Neuronal stem cell (in vitro differentiated cells): ENCODE results near the gene CCDC68.

Experiments
- DNase-seq: peaks from one replicate; pipeline ENCODE4 v3.0.0-alpha.2; 2013; ENCODE audit warnings: low spot score
- H2AFZ ChIP-seq: one replicate; pipeline ENCODE4 v1.6.1; 2013; ENCODE audit warnings: mild to moderate bottlenecking, low read length, inconsistent platforms
- H2AK5ac ChIP-seq: 2 replicates; pipeline ENCODE4 v1.6.1; 2013; ENCODE audit warnings: low read depth, mild to moderate bottlenecking, inconsistent platforms, low read length, moderate library complexity, mixed read lengths
- H2BK120ac ChIP-seq: 2 replicates; pipeline ENCODE4 v1.6.1; 2013; ENCODE audit warnings: low read depth, mild to moderate bottlenecking, inconsistent platforms, low read length, moderate library complexity, mixed read lengths
- H2BK12ac ChIP-seq: one replicate; pipeline ENCODE4 v1.6.1; 2013; ENCODE audit warnings: low read length, inconsistent platforms
- H2BK15ac ChIP-seq: 2 replicates; pipeline ENCODE4 v1.6.1; 2013; ENCODE audit warnings: mild to moderate bottlenecking, low read length, inconsistent platforms, mixed read lengths
- H2BK5ac ChIP-seq: one replicate; pipeline ENCODE4 v1.6.1; 2013; ENCODE audit warnings: inconsistent platforms, mild to moderate bottlenecking, low read length, moderate library complexity
- H3K14ac ChIP-seq: one replicate; pipeline ENCODE4 v1.6.1; 2013; ENCODE audit warnings: low read length, inconsistent platforms
- H3K18ac ChIP-seq: 2 replicates; pipeline ENCODE4 v1.6.1; 2013; ENCODE audit warnings: low read length, inconsistent platforms
- H3K23ac ChIP-seq: 2 replicates; pipeline ENCODE4 v1.6.1; 2013; ENCODE audit warnings: low read depth, mild to moderate bottlenecking, mixed read lengths, low read length, inconsistent platforms; ENCODE audit not compliant: poor library complexity
- H3K27ac ChIP-seq: replicated peaks from 3 replicates; pipeline ENCODE4 v1.5.1; 2013; ENCODE audit warnings: low read length, inconsistent platforms
- H3K27me3 ChIP-seq, 3 experiments: 2 replicates each; pipeline ENCODE4 v1.6.1; 2013; ENCODE audit warnings: low read length in 3 of 3, mild to moderate bottlenecking in 2 of 3, inconsistent platforms in 1 of 3, low read depth in 1 of 3, mixed read lengths in 1 of 3, moderate library complexity in 1 of 3; ENCODE audit not compliant: control insufficient read depth in 3 of 3, insufficient read depth in 3 of 3
- H3K36me3 ChIP-seq, 2 donors: replicated peaks in 1 of 2; 2 replicates each; pipeline ENCODE4 v1.6.1; 2013; ENCODE audit warnings: low read length in 2 of 2; ENCODE audit not compliant: control insufficient read depth in 2 of 2, insufficient read depth in 2 of 2
- H3K4ac ChIP-seq: 2 replicates; pipeline ENCODE4 v1.6.1; 2013; ENCODE audit warnings: inconsistent platforms, mild to moderate bottlenecking, low read length, moderate library complexity
- H3K4me1 ChIP-seq, 2 donors: 1 replicate in 1 of 2; 2 replicates in 1 of 2; pipeline ENCODE4 v1.6.1; 2013; ENCODE audit warnings: low read length in 2 of 2, low read depth in 1 of 2; ENCODE audit not compliant: control insufficient read depth in 2 of 2, insufficient read depth in 1 of 2
- H3K4me2 ChIP-seq: one replicate; pipeline ENCODE4 v1.6.1; 2013; ENCODE audit warnings: mild to moderate bottlenecking, low read length, inconsistent platforms; ENCODE audit not compliant: insufficient read depth, poor library complexity, severe bottlenecking
- H3K4me3 ChIP-seq, 2 donors: 2 replicates each; pipeline ENCODE4 v1.5.1; 2013; ENCODE audit warnings: low read length in 2 of 2, mild to moderate bottlenecking in 2 of 2, inconsistent platforms in 1 of 2, moderate library complexity in 1 of 2
- H3K79me1 ChIP-seq: one replicate; pipeline ENCODE4 v1.6.1; 2013; ENCODE audit warnings: low read depth, mild to moderate bottlenecking, inconsistent platforms, low read length, moderate library complexity
- H3K9ac ChIP-seq: one replicate; pipeline ENCODE4 v1.6.1; 2013; ENCODE audit warnings: mild to moderate bottlenecking, low read depth, low read length, inconsistent platforms; ENCODE audit not compliant: poor library complexity
- H3K9me3 ChIP-seq, 2 donors: replicated peaks in 1 of 2; 2 replicates each; pipeline versions ENCODE3 to v1.6.1; 2013; ENCODE audit warnings: low read length in 2 of 2, mild to moderate bottlenecking in 2 of 2, inconsistent platforms in 1 of 2, low read depth in 1 of 2, mixed read lengths in 1 of 2, moderate library complexity in 1 of 2; ENCODE audit not compliant: control insufficient read depth in 2 of 2, insufficient read depth in 1 of 2
- H4K8ac ChIP-seq: one replicate; pipeline ENCODE4 v1.6.1; 2013; ENCODE audit warnings: low read depth, mild to moderate bottlenecking, inconsistent platforms, low read length, moderate library complexity
- H4K91ac ChIP-seq: one replicate; pipeline ENCODE4 v1.6.1; 2013; ENCODE audit warnings: low read length, low read depth, mild to moderate bottlenecking, inconsistent platforms; ENCODE audit not compliant: poor library complexity
- WGBS, 2 donors: extraction: QIAGEN DNeasy Blood & Tissue Kit; methylation state at CpG; one replicate each; pipeline ENCODE4 v1.1.7; 2013; ENCODE audit warnings: missing lambda C conversion rate in 2 of 2, mixed read lengths in 1 of 2; ENCODE audit not compliant: insufficient read length in 2 of 2, insufficient replicate concordance in 1 of 2; ENCODE audit errors: extremely low coverage in 2 of 2; 5-methylcytosine and 5-hydroxymethylcytosine counted together

Gene CCDC68

DNA sequence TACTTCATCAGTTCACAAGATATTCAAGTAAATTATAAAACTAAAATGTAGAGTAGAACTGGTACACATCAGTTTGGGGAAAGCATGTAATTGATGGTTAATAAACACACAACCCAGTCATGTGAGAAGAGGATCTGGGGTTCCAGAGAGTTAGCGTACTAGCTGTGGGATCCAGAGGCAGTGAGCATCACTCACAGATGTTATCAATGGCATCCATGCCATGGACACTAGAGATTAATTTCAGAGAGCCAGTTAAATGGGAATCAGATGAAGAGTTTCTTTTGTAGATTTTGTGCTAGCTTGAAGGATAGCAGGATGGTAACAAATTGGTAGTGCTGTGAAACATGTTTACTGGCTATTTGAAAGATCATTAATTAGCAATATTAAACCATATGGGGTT lies 21.8 kb upstream of the CCDC68 start:
- Histone ChIP-seq H3K4me2 (no peak overlapping the region), H3K79me1 (no peaks in the 10 kb centered on the region), H2BK12ac (no peak overlapping the region), H3K4me3 (no peak overlapping the region), H3K23ac (no peak overlapping the region), H4K91ac (no peak overlapping the region), H3K4me1 (no peaks in the 10 kb centered on the region), H2BK5ac (no peak overlapping the region), H3K9ac (no peak overlapping the region), H3K14ac (no peak overlapping the region), H3K18ac (no peak overlapping the region), H2AFZ (no peak overlapping the region), H2AK5ac (no peak overlapping the region), H3K27ac (no peak overlapping the region), H2BK120ac (no peak overlapping the region), H2BK15ac (no peak overlapping the region), H3K36me3 (no peaks in the 10 kb centered on the region), H3K4ac (no peak overlapping the region), H4K8ac (no peak overlapping the region), H3K9me3 (no peaks in the 10 kb centered on the region), H3K27me3 (no peaks in the 10 kb centered on the region)
- WGBS, 2 donors, result no CpG with 5 or more reads among the region's 1 CpG
- DNase-seq, result no peak

DNA sequence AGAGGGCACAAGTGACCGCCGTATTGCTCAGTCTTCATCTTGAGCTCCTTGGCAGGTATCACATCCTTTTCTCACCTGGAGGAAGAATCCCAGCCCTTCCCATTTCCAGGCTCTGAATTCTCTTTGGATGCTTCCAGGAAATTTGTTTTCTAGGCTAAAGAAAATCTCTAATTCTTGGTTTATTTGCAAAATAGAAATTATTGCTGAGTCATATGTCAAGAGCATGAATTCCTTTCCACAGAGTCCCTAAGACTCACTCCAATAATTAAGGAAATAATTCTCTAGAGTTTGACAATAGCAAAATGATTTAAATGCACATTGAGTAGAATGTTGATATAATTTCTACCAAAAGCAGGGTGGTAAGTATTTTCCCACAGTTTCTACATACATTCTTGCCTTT lies 16.3 kb upstream of the CCDC68 start:
- Histone ChIP-seq H3K9ac (no peak overlapping the region), H3K27ac (no peak overlapping the region)
- no CpG with 5 or more reads among the region's 2 CpGs for WGBS, 2 donors

DNA sequence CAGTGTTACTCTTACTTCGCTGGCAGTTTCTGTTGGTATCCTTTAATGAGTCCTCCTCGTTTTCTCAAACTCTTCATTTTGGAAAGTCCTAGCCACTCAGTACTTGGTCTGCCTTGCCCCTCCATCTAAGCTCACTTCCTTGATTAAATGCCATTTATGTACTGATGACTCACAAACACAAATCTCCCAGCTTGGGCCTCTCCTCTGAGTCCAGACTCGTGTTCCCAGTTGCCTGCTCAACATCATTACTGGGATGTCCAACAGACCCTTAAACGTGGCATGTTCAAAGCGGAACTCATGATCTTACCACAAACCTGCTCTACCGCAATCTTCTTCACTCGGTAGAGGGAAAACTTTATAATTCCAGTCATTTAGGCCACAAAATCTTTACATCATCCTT lies 13.8 kb upstream of the CCDC68 start:
- Histone ChIP-seq H2AFZ (no peak overlapping the region), H2AK5ac (no peak overlapping the region), H3K4me2 (no peak overlapping the region), H3K4me1 (no peaks in the 10 kb centered on the region), H3K14ac (no peak overlapping the region), H3K9me3 (no peaks in the 10 kb centered on the region), H3K23ac (no peak overlapping the region), H3K18ac (no peak overlapping the region), H3K9ac (no peak overlapping the region), H3K4me3 (no peak overlapping the region), H3K4ac (no peak overlapping the region), H3K79me1 (no peaks in the 10 kb centered on the region), H2BK120ac (no peak overlapping the region), H2BK5ac (no peak overlapping the region), H2BK12ac (no peak overlapping the region), H3K27me3 (no peaks in the 10 kb centered on the region), H4K91ac (no peak overlapping the region), H3K36me3 (no peaks in the 10 kb centered on the region), H4K8ac (no peak overlapping the region), H3K27ac (no peak overlapping the region), H2BK15ac (no peak overlapping the region)
- DNase-seq, result no peak
- no CpG with 5 or more reads among the region's 7 CpGs for WGBS, 2 donors

More for the DNA sequence above, 16.3 kb upstream of the CCDC68 start:
- H3K14ac ChIP-seq, result no peak overlapping the region
- H3K9me3 ChIP-seq, result no peaks in the 10 kb centered on the region
- DNase-seq, result no peak
- no peaks in the 10 kb centered on the region for H3K27me3 ChIP-seq
- no peak overlapping the region for H3K4me2 ChIP-seq
- H3K4me1 ChIP-seq, result no peaks in the 10 kb centered on the region
- H2BK12ac ChIP-seq, result no peak overlapping the region
- no peak overlapping the region for H4K91ac ChIP-seq
- H2AK5ac ChIP-seq, result no peak overlapping the region
- no peak overlapping the region for H2BK15ac ChIP-seq
- H2AFZ ChIP-seq, result no peak overlapping the region
- H3K18ac ChIP-seq, result no peak overlapping the region
- no peaks in the 10 kb centered on the region for H3K36me3 ChIP-seq
- no peak overlapping the region for H4K8ac ChIP-seq
- no peaks in the 10 kb centered on the region for H3K79me1 ChIP-seq
- H3K4ac ChIP-seq, result no peak overlapping the region
- no peak overlapping the region for H2BK120ac ChIP-seq
- H2BK5ac ChIP-seq, result no peak overlapping the region
- H3K4me3 ChIP-seq, result no peak overlapping the region
- H3K23ac ChIP-seq, result no peak overlapping the region

DNA sequence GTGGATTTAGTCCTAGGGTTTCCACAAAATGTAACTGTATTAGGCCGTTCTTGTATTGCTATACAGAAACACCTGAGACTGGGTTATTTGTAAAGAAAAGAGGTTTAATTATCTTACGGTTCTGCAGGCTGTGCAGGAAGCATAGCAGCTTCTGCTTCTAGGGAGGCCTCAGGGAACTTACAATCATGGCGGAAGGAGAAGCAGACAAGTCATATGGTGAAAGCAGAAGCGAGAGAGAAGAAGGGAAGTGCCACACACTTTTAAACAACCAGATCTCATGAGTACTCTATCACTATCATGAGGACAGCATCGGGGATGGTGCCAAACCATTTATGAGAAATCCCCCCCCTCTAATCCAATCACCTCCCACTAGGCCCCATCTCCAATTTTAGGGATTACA lies 9.5 kb upstream of the CCDC68 start:
- no peak overlapping the region for H2BK120ac ChIP-seq
- no peak overlapping the region for H4K91ac ChIP-seq
- DNase-seq, result no peak
- H3K18ac ChIP-seq, result no peak overlapping the region
- no peak overlapping the region for H3K9ac ChIP-seq
- H3K27ac ChIP-seq, result no peak overlapping the region
- WGBS, 2 donors, result no CpG with 5 or more reads among the region's 5 CpGs
- H3K4me1 ChIP-seq, result no peaks in the 10 kb centered on the region
- no peaks in the 10 kb centered on the region for H3K9me3 ChIP-seq
- no peak overlapping the region for H4K8ac ChIP-seq
- no peak overlapping the region for H3K4me2 ChIP-seq
- H2BK15ac ChIP-seq, result no peak overlapping the region
- H3K14ac ChIP-seq, result no peak overlapping the region
- no peak overlapping the region for H3K4ac ChIP-seq
- no peaks in the 10 kb centered on the region for H3K27me3 ChIP-seq
- H2BK5ac ChIP-seq, result no peak overlapping the region
- H2AK5ac ChIP-seq, result no peak overlapping the region
- H3K4me3 ChIP-seq, result no peak overlapping the region
- no peak overlapping the region for H2AFZ ChIP-seq
- H2BK12ac ChIP-seq, result no peak overlapping the region
- no peak overlapping the region for H3K23ac ChIP-seq
- no peaks in the 10 kb centered on the region for H3K36me3 ChIP-seq
- no peaks in the 10 kb centered on the region for H3K79me1 ChIP-seq
